GM19099 (cell line): ENCODE measurements around the gene THBS4.

Source experiments
- POLR2A ChIP-seq: IDR thresholded peaks from 3 replicates; pipeline ENCODE4 v1.6.1; 2011; ENCODE audit warnings: low read depth; ENCODE audit not compliant: insufficient read length; ENCODE audit errors: extremely low read depth

Gene THBS4

GRCh38 chr5:80035839-80036238 is 691 bp downstream of the THBS4 start:
- no peak for TF ChIP-seq POLR2A

- no peak for TF ChIP-seq POLR2A
Observed at GRCh38 chr5:80036615-80037014, 1.5 kb downstream of the THBS4 start.

GRCh38 chr5:80037366-80037765 is 2.2 kb downstream of the THBS4 start:
- no peak for TF ChIP-seq POLR2A

- TF ChIP-seq POLR2A = no peak
Observed at GRCh38 chr5:80039650-80040049, 4.5 kb downstream of the THBS4 start.

GRCh38 chr5:80041527-80041926 is 6.4 kb downstream of the THBS4 start:
- TF ChIP-seq POLR2A = no peak

- TF ChIP-seq POLR2A = no peak
Observed at GRCh38 chr5:80042330-80042729, 7.2 kb downstream of the THBS4 start.

- TF ChIP-seq POLR2A = no peak
Observed at GRCh38 chr5:80043187-80043586, 8.0 kb downstream of the THBS4 start.

- TF ChIP-seq POLR2A = no peak
Observed at GRCh38 chr5:80048084-80048780, 13.1 kb downstream of the THBS4 start.

GRCh38 chr5:80052464-80052863 is 17.3 kb downstream of the THBS4 start:
- TF ChIP-seq POLR2A = no peak

- no peak for TF ChIP-seq POLR2A
Observed at GRCh38 chr5:80054682-80055081, 19.5 kb downstream of the THBS4 start.

- TF ChIP-seq POLR2A = no peak
Observed at GRCh38 chr5:80055491-80056170, 20.5 kb downstream of the THBS4 start.

- TF ChIP-seq POLR2A = no peak
Observed at GRCh38 chr5:80057099-80057498, 22.0 kb downstream of the THBS4 start.

GRCh38 chr5:80057921-80058320 is 22.8 kb downstream of the THBS4 start:
- TF ChIP-seq POLR2A = no peak

GRCh38 chr5:80059354-80059980 is 24.3 kb downstream of the THBS4 start:
- no peak for TF ChIP-seq POLR2A

GRCh38 chr5:80060966-80061365 is 25.8 kb downstream of the THBS4 start:
- no peak for TF ChIP-seq POLR2A

- no peak for TF ChIP-seq POLR2A
Observed at GRCh38 chr5:80061547-80061946, 26.4 kb downstream of the THBS4 start.

GRCh38 chr5:80064124-80064523 is 29.0 kb downstream of the THBS4 start:
- TF ChIP-seq POLR2A = no peak

- no peak for TF ChIP-seq POLR2A
Observed at GRCh38 chr5:80067016-80067415, 31.9 kb downstream of the THBS4 start.
